SK-N-SH (cell line): ENCODE data around the gene BACE2. TPM values are rescaled to one million over a fixed set of nuclear protein-coding genes. Genes with fewer than 3 reads are reported as not detected.

Experiments
- CTCF ChIA-PET: fragments of 300-600, 350-600 bp; formaldehyde crosslinking; extraction: SDS; loops from one replicate; lab custom pipeline; 2021; lab: Yijun Ruan, JAX
- POLR2A ChIA-PET: fragments of 350-600 bp; sonication (Branson Sonifier 250); formaldehyde crosslinking; extraction: SDS; loops from one replicate; lab custom pipeline; 2020; ENCODE audit warnings: antibody characterized with exemption, inconsistent platforms; lab: Yijun Ruan, JAX
- DNase-seq: peaks from one replicate; pipeline ENCODE4 v3.0.0; 2012
- H2AFZ ChIP-seq: fragments of 200-600 bp; sonication (generic); 2 replicates; pipeline ENCODE4 v1.8.1; 2016; ENCODE audit warnings: antibody characterized with exemption, mild to moderate bottlenecking, low read depth
- H3F3A ChIP-seq: fragments of 200-600 bp; sonication (generic); replicated peaks from 2 replicates; pipeline ENCODE3; 2016; ENCODE audit warnings: antibody characterized with exemption, mild to moderate bottlenecking; ENCODE audit not compliant: insufficient read depth
- H3K27ac ChIP-seq, 2 experiments: fragments of 200-500 bp in 1 of 2; fragments of 200-600 bp in 1 of 2; sonication (Bioruptor generic) in 1 of 2; sonication (generic), shearing (Covaris generic) in 1 of 2; 2 replicates each; pipeline versions ENCODE4 v1.5.1 to v1.6.1; 2014 to 2016; ENCODE audit warnings: low read depth in 2 of 2, inconsistent platforms in 1 of 2, low read length in 1 of 2, mild to moderate bottlenecking in 1 of 2, mixed read lengths in 1 of 2
- H3K27me3 ChIP-seq: fragments of 200-600 bp; sonication (generic), shearing (Covaris generic); 2 replicates; pipeline ENCODE4 v1.6.1; 2016; ENCODE audit warnings: mixed run types; ENCODE audit not compliant: insufficient read depth
- H3K36me3 ChIP-seq, 2 experiments: fragments of 200-500 bp in 1 of 2; fragments of 200-600 bp in 1 of 2; sonication (Bioruptor generic) in 1 of 2; sonication (generic) in 1 of 2; replicated peaks in 1 of 2; 2 replicates each; pipeline versions ENCODE3 to v1.5.1; 2014 to 2016; ENCODE audit warnings: low read length in 1 of 2, mild to moderate bottlenecking in 1 of 2; ENCODE audit not compliant: insufficient read depth in 2 of 2, control insufficient read depth in 1 of 2
- H3K4me1 ChIP-seq, 2 experiments: fragments of 200-500 bp in 1 of 2; fragments of 200-600 bp in 1 of 2; sonication (Bioruptor generic) in 1 of 2; sonication (generic), shearing (Covaris generic) in 1 of 2; 2 replicates each; pipeline versions ENCODE4 v1.5.1 to v1.6.1; 2014 to 2016; ENCODE audit warnings: low read depth in 1 of 2, low read length in 1 of 2, mixed run types in 1 of 2; ENCODE audit not compliant: insufficient read depth in 2 of 2, control insufficient read depth in 1 of 2
- H3K4me2 ChIP-seq: fragments of 200-600 bp; sonication (generic), shearing (Covaris generic); 2 replicates; pipeline ENCODE4 v1.6.1; 2017; ENCODE audit warnings: mixed run types
- H3K4me3 ChIP-seq, 2 experiments: fragments of 200-500 bp in 1 of 2; fragments of 200-600 bp in 1 of 2; sonication (Bioruptor generic) in 1 of 2; sonication (generic), shearing (Covaris generic) in 1 of 2; 2 replicates each; pipeline versions ENCODE4 v1.5.1 to v1.8.1; 2014 to 2016; ENCODE audit warnings: low read depth in 2 of 2, inconsistent platforms in 1 of 2, low read length in 1 of 2, mild to moderate bottlenecking in 1 of 2, mixed read lengths in 1 of 2, moderate library complexity in 1 of 2
- H3K79me2 ChIP-seq: fragments of 200-600 bp; sonication (generic); 2 replicates; pipeline ENCODE4 v1.8.1; 2017; ENCODE audit warnings: mild to moderate bottlenecking; ENCODE audit not compliant: insufficient read depth
- H3K9ac ChIP-seq: fragments of 200-600 bp; sonication (generic); 2 replicates; pipeline ENCODE4 v1.6.1; 2017; ENCODE audit warnings: mixed run types
- H3K9me2 ChIP-seq: fragments of 200-600 bp; sonication (generic); 2 replicates; pipeline ENCODE4 v1.6.1; 2017; ENCODE audit warnings: mixed run types
- H3K9me3 ChIP-seq: fragments of 200-600 bp; sonication (generic); 2 replicates; pipeline ENCODE4 v1.6.1; 2017; ENCODE audit warnings: mixed run types, mild to moderate bottlenecking, moderate library complexity
- H4K20me1 ChIP-seq: fragments of 200-600 bp; sonication (generic); 2 replicates; pipeline ENCODE4 v1.6.1; 2017; ENCODE audit warnings: mild to moderate bottlenecking, mixed run types; ENCODE audit not compliant: insufficient read depth
- EP300 ChIP-seq, 2 experiments: IDR thresholded peaks; 2 replicates each; pipeline versions ENCODE4 v1.4.0 to v1.6.1; 2012; ENCODE audit warnings: borderline replicate concordance in 1 of 2, low read depth in 1 of 2, low read length in 1 of 2
- EZH2phosphoT487 ChIP-seq: fragments of 200-600 bp; sonication (generic); IDR thresholded peaks from 2 replicates; pipeline ENCODE4 v1.6.1; 2017; ENCODE audit warnings: low read depth, mixed run types, mild to moderate bottlenecking, antibody characterized with exemption, moderate library complexity, borderline replicate concordance
- GABPA ChIP-seq: IDR thresholded peaks from 2 replicates; pipeline ENCODE4 v1.4.0; 2012; ENCODE audit warnings: low read depth, mild to moderate bottlenecking
- MEF2A ChIP-seq: IDR thresholded peaks from 2 replicates; pipeline ENCODE4 v1.4.0; 2012; ENCODE audit warnings: low read depth, borderline replicate concordance
- PBX3 ChIP-seq: IDR thresholded peaks from 2 replicates; pipeline ENCODE4; 2012
- POLR2AphosphoS5 ChIP-seq: IDR thresholded peaks from 2 replicates; pipeline ENCODE4 v1.6.1; 2012; ENCODE audit warnings: low read depth, low read length
- RCOR1 ChIP-seq: fragments of 150-350 bp; IDR thresholded peaks from 2 replicates; pipeline ENCODE4 v1.6.1; 2017; ENCODE audit warnings: antibody characterized with exemption, low read length
- RXRA ChIP-seq: IDR thresholded peaks from 2 replicates; pipeline ENCODE4 v1.4.0; 2012; ENCODE audit warnings: low read depth, mild to moderate bottlenecking, borderline replicate concordance
- SMC3 ChIP-seq: IDR thresholded peaks from 2 replicates; pipeline ENCODE4 v1.6.1; 2012; ENCODE audit warnings: low read depth, low read length, improper control_type of control experiment
- TAF1 ChIP-seq: IDR thresholded peaks from 2 replicates; pipeline ENCODE4 v1.6.1; 2012; ENCODE audit warnings: low read depth, mild to moderate bottlenecking, low read length, moderate library complexity, borderline replicate concordance
- YY1 ChIP-seq: IDR thresholded peaks from 2 replicates; pipeline ENCODE4 v1.4.0; 2012; ENCODE audit warnings: low read depth, mild to moderate bottlenecking
- WGBS: methylation state at CpG from one replicate; pipeline ENCODE4 v1.1.6; 2017; ENCODE audit warnings: low lambda C conversion rate; 5-methylcytosine and 5-hydroxymethylcytosine counted together
- polyA plus RNA-seq, 3 experiments: library from polyadenylated mRNA; depleted of rRNA; stranded (reverse); fragments of >200 nt; gene quantifications; 2 replicates each; pipeline ENCODE4 v1.2.3, GENCODE V29; 2012
- TF ChIP-seq, protein P1 (sequence below): IDR thresholded peaks from 2 replicates; pipeline ENCODE4 v1.6.1; 2012; ENCODE audit warnings: mild to moderate bottlenecking, low read depth, low read length, moderate library complexity

The BACE2 gene
- polyA plus RNA-seq, 1 of the 3 experiments (the other 2 are of a cell fraction): 23.4 TPM

DNA sequence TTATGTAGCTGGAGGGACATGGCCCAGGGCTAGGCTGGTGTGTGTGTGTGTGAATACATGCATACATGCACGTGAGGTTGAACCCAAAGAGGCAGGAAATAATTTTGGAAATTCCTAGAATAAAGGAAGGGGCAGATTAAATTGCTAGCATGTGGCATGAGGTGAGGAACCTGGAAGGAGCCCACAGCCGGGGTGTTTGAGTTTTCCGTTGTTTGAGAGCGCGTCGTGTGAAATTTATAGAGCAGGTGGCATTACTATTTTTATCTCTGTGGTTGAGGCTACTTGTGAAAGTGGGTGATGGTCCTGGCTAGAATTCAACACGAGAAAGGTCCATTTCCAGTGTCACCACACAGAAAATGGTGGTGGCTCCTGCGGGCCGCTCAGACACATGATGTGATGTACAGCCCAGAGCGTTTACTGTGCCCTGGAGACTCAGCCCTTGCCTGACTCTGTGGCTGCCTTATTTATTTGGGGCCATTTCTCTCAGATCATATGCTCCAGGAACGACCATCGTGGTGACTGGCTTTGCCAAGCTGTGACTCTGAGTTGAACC, 48.0 kb downstream of the BACE2 start:
- no peak for TF ChIP-seq PBX3
- no peak for TF ChIP-seq EP300 (IDR thresholded peaks at IDR 0.05; ENCODE audit: borderline replicate concordance in 1 of 2, low read depth in 1 of 2, low read length in 1 of 2)
- TF ChIP-seq, protein P1, sequence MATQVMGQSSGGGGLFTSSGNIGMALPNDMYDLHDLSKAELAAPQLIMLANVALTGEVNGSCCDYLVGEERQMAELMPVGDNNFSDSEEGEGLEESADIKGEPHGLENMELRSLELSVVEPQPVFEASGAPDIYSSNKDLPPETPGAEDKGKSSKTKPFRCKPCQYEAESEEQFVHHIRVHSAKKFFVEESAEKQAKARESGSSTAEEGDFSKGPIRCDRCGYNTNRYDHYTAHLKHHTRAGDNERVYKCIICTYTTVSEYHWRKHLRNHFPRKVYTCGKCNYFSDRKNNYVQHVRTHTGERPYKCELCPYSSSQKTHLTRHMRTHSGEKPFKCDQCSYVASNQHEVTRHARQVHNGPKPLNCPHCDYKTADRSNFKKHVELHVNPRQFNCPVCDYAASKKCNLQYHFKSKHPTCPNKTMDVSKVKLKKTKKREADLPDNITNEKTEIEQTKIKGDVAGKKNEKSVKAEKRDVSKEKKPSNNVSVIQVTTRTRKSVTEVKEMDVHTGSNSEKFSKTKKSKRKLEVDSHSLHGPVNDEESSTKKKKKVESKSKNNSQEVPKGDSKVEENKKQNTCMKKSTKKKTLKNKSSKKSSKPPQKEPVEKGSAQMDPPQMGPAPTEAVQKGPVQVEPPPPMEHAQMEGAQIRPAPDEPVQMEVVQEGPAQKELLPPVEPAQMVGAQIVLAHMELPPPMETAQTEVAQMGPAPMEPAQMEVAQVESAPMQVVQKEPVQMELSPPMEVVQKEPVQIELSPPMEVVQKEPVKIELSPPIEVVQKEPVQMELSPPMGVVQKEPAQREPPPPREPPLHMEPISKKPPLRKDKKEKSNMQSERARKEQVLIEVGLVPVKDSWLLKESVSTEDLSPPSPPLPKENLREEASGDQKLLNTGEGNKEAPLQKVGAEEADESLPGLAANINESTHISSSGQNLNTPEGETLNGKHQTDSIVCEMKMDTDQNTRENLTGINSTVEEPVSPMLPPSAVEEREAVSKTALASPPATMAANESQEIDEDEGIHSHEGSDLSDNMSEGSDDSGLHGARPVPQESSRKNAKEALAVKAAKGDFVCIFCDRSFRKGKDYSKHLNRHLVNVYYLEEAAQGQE: no peak
- Histone ChIP-seq H3F3A (no peaks in the 10 kb centered on the region), H2AFZ (no peak overlapping the region), H3K36me3 (no peaks in the 10 kb centered on the region), H3K9me2 (no peaks in the 10 kb centered on the region), H3K79me2 (no peaks in the 10 kb centered on the region), H3K4me3 (no peak overlapping the region), H3K9ac (no peak overlapping the region), H3K4me2 (no peak overlapping the region), H3K4me1 (no peaks in the 10 kb centered on the region), H4K20me1 (no peaks in the 10 kb centered on the region), H3K27ac (no peak overlapping the region), H3K27me3 (no peaks in the 10 kb centered on the region), H3K9me3 (no peaks in the 10 kb centered on the region)
- CTCF ChIA-PET: interaction anchor here (0.7 kb wide), 1 partner anchor 31 kb away, joined by 3 read pairs; no protein-coding TSS in a partner anchor
- POLR2A ChIA-PET: no interaction called here
- WGBS: 65% methylated on average over 12 of the region's 12 CpGs
- DNase-seq: no peak

DNA sequence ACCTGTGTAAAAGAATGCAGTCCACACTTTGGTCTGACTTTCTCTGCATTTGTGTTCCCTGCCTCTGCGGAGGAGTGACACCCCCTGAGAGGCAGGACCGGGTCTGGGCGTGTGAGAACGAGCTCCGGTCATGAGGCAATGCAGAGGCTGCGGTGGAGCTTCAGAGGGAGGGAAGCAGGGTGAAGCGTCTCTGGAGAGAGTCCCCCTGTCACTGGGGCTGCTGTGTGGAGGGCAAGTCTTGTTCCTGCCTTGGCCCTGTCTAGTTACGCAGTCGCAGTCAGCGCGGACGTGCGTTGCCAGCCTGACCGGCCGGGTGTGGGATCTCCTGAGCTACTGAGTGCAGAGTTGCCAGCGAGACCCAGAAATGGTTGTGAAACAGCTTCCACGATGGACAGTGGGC, 48.5 kb downstream of the BACE2 start:
- no peak for TF ChIP-seq RCOR1
- no peak for TF ChIP-seq YY1
- TF ChIP-seq POLR2AphosphoS5: no peak
- TF ChIP-seq RXRA: no peak
- TF ChIP-seq MEF2A: no peak
- TF ChIP-seq, protein P1: no peak
- TF ChIP-seq TAF1: no peak
- TF ChIP-seq EZH2phosphoT487: no peak
- no peak for TF ChIP-seq SMC3
- no peak for TF ChIP-seq GABPA
- Histone ChIP-seq H4K20me1 (no peaks in the 10 kb centered on the region), H3K4me3 (no peak overlapping the region), H3K27me3 (no peaks in the 10 kb centered on the region), H3K36me3 (no peaks in the 10 kb centered on the region), H3K27ac (no peak overlapping the region), H3K9ac (no peak overlapping the region), H2AFZ (no peak overlapping the region), H3K9me2 (no peaks in the 10 kb centered on the region), H3K79me2 (no peaks in the 10 kb centered on the region), H3K9me3 (no peaks in the 10 kb centered on the region), H3K4me2 (no peak overlapping the region), H3F3A (no peaks in the 10 kb centered on the region), H3K4me1 (no peaks in the 10 kb centered on the region)
- DNase-seq: no peak
- 72% methylated on average over 15 of the region's 17 CpGs for WGBS
- POLR2A ChIA-PET: no interaction called here
- CTCF ChIA-PET: interaction anchor here (0.6 kb wide), 1 partner anchor 46 kb away, joined by 3 read pairs; no protein-coding TSS in a partner anchor
